GM19193 (cell line): ENCODE data around the gene FRMD4A.

Experiments used
- POLR2A ChIP-seq: IDR thresholded peaks from 4 replicates; pipeline ENCODE4 v1.6.1; 2011; ENCODE audit not compliant: insufficient read depth, insufficient read length; ENCODE audit errors: extremely low read depth

FRMD4A gene

DNA sequence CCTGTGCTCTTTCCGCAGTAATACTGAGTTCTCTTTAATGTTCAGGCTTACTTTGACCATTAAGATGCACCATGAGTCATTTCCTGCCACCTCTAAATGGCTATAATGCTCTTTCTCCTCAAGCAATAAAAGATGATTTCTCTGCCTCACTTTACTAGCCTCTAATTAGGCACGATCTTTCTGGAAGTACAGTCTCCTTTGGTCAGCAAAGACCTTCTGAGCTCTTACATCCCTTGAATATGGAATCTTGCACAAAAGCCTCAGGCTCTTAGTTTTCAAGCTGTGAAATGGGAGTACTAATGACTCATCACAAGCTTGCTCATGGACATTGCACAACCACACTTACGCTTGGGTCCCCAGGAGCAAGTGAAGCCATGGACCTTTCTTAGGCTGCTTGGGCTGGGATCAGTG, 85.9 kb downstream of the FRMD4A start:
- no peak for TF ChIP-seq POLR2A

DNA sequence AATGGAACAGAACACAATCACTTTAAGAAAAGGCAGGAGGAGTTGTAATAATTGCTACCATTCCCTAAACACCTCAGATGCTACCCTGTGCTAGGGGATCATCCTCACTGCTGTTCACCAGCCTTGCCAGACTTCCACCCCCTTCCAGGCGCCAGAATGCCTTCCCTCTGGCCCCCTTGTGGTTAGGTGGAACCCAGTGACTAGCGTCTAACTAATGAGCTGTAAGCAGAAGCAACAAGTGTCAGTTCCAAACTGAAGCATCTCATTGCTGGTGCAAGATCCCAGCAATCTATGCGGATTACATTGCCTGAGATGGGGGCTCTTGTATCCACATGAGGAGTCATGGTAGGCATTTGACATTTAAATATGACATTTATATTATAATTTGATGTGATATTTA, 86.6 kb downstream of the FRMD4A start:
- TF ChIP-seq POLR2A, result no peak

DNA sequence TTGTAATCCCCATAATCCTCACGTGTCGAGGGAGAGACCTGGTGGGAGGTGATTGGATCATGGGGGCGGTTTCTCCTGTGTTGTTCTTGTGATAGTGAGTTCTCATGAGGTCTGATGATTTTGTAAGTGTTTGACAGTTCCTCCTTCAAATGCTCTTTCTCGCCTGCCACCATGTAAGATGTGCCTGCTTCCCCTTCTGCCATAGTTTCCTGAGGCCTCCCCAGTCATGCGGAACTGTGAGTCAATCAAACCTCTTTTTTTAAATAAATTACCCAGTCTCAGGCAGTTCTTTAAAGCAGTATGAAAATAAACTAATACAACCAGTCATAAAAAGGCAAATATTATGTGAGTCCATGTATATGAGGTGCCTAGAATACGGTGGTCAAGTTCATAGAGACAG, 87.5 kb downstream of the FRMD4A start:
- TF ChIP-seq POLR2A, result no peak

DNA sequence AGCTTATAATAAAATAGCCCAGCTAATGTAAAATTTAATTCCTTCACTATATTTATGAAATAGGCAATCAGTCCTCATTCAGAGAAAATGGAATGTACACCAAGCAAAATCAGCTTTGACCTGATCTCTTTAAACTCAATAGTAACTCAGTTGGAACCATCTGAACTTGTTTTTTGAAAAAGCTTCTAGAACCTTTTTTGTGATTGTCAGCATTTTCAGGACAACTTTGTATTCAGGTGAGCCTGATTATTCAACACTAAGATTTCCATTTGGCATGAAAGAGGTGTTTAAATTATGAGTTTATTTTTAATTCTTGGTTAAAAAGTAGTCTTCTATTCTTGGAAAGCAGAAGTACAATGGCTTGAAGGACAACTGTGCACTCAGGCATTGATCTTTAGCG, 89.5 kb downstream of the FRMD4A start:
- TF ChIP-seq POLR2A, result no peak

DNA sequence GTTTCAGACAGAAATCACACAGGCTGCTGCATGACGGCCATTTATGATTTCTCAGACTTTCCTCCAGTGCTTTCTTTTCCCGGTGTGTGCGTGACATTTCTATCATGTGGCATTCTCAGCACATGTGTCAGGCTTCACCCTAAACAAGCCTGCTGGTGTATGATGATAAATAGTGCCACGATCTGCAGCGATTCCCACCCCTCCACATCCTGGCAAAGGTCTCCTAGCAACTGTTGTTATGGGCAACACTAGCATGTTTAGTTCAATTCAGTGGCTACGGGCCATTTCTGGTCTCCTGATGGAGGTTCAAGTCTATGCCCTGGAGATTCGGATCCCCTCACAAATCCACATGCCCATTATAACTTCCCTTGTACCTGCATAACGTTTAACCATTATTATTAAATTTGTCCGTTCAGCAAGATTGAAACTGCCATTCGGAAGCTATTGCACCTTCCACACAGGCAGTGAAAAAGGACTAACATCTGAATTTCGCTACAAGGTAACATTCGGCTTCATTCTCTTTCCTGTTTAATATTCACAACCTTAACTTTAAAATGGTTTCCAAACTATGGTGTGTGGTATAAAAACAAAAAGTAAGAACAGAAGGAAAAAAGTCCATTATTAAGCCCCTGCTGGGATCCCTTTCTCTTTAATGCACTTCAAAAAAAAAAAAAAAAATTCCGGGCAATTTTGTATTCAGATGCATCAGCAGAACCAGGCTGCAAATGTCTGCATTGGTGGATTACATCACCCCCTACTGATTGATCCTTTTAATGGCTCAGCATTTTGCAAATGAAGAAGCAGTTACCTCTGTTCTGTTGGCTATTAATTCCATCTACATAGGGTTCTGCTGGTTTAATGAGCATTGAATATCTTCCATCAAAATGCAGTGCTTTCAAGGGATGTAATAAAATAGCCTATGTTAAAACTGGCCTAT, 90.2 kb downstream of the FRMD4A start:
- no peak for TF ChIP-seq POLR2A

DNA sequence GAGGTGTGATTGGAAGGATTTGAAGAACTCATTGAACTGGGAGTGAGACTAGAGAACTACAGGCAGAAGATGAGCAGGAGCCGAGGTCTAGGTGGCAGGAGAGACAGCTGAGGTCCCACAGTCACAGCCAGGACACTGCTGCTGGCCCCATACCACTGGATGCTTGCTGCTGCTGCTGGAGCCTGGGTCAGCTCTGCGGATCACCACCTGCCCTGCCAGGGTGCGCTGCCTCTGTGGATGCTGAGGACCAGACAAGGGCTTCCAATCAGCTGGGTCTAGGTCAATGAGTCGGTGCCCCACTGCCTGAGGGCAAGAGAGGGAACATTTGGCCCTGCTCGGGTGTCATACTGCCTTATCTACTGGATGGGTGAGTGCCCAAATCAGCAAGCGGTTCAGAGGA, 94.4 kb downstream of the FRMD4A start:
- TF ChIP-seq POLR2A, result no peak

DNA sequence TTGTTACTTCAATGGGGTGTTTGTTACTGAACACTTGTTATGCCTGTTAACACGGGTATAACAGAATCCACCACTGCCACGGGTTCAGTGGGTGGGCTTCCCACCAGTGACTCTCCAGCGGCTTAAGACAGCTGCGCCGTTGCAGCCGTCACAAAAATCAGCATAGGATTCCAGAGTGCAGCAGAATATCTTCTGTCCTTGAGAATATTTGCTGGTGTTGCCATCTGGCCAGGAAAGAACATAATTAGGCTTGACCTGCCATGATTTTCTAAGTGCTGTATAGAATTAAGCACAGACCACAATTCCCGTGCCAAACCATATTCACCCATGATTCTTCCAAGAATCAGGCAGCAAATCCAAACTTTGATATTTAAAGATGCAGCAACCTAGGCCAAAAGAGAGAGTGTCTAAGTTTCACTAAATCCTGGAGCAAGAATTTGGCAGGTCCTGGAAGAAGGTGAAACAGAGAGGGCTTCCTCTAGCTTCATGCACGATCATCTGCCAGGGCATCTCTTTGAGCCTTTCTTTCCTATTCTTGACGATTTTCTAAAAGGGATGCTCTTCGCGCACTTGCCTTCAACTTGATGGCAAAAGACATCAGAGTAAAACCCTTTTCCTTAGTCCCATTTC, 95.0 kb downstream of the FRMD4A start:
- no peak for TF ChIP-seq POLR2A

DNA sequence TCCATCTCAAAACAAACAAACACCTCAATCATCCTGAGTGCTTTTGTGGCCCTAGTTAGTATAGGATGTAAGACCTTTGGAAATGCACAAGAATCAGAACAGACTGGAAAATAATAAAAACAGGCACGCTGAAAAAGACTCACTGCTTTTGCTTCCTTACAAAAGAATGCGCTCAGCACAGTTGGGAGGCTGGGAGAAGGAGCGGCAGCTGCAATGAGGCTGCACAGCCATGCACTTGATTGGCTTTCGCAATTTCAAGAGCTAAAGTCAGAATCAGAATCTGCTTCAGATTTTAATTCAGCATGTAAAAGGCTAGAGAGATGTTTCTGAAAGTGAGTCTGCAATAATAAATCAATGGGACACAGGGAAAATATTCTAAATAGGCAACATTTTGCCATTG, 97.2 kb downstream of the FRMD4A start:
- TF ChIP-seq POLR2A, result no peak

DNA sequence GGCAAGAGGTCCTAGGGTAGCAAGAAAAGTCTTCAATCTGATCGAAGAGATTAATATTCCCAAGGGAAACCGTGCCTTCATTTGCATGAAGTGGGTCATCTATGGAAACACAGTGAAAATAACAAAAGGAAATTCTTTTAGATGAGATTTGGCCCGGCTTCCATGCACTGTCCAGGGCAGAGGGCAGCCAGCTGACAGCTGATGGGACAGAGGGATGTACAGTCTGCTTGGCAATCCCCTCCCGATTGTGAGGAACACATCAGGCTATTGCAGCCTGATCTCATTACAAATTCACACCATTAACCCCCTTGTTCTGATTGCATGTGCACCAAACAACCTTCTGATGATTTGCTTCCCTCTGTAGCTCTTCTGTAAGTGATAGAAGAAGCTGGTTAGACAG, 105.3 kb downstream of the FRMD4A start:
- TF ChIP-seq POLR2A, result no peak

DNA sequence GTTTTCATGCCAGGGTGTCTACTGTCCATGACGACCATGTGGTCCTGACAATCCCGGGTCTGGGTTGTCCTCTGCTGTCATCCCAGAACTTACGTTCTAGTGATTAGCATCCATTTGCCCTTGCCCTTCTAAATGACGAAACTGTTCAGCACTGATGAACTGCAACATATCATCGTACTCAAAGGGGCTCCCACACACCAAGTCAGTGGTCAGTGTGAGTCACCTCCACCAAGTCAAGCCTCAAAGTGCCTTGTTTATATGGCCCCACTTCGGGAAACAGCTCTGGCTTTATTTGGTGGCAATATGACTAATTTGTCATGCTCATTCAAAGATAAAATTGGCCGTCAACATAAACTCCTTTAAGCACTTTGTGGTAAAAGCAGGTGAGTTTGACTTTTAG, 110.7 kb downstream of the FRMD4A start:
- no peak for TF ChIP-seq POLR2A

DNA sequence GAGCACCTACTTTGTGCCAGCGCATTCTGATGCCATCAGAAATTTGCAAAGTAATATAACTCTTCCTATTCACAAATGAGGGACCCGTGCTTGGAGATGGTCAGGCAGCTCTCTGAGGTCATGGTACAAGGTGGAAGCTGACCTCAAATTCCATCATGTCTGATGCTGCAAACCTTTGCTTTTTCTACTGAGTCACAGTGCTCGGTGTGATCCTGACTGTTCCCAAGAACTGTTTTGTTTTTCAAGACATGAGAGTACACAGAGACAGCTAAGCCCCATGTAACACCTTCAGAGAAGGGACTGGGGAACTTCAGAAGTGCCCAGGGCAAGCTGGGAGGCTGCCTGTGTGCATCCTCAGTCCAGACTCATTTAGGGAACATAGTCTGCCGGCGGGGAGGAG, 111.3 kb downstream of the FRMD4A start:
- TF ChIP-seq POLR2A, result no peak

DNA sequence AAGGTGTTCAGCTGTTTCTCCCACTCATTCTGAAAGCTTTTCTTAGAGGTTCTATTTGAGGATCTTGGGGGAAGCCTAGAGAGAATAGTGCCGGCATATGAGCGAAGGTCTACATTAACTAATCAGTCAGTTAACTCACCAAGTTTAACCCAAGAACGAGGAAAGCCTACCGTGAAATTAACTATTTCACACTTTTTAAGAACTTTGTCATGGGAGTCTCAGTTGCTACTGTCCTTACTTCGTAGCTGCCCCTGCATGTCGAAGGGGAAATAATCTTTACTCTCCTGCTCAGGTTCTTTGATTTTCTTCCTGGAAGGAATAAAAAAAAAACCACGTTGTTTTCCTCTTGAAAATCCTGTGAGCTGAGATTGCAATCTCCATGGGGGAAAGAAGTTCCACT, 115.1 kb downstream of the FRMD4A start:
- TF ChIP-seq POLR2A, result no peak

DNA sequence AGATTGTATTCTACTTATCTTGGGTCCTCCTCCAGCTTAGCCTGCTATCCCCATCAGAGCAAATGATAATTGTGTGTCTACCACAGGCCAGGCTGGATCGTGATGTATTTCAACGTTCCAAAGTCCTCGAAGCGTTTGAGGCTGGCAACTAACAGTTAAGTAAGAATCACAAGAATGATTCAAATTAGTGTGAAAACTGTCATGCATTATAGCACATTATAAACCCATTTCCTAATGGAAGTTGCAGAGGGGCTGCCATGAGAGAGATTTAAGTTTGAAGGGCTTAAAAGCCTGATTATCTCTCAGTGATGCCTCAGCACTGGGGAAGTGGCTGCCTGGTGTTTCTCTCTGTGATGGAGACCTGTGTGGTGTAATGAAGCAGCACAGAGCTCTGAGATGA, 119.1 kb downstream of the FRMD4A start:
- TF ChIP-seq POLR2A, result no peak

DNA sequence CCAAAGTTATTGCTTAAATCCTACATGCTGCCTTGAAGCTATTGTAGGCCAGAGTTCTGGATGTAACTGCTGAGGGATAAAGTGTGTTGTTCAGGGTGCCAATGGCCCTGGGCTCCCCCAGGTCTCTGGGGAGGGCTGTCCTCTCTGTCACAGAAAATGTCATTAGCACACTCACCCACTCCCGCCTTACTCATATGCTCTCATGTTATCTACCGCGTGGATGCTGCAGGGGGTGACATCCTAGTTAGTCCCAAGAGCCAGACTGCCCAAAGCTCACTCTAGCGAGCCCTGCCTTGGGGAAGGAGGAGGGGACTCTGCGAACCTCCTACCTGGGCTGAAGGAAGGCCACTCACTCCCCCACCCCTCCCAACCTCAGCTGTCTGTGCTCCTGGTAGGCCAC, 122.5 kb downstream of the FRMD4A start:
- TF ChIP-seq POLR2A, result no peak

DNA sequence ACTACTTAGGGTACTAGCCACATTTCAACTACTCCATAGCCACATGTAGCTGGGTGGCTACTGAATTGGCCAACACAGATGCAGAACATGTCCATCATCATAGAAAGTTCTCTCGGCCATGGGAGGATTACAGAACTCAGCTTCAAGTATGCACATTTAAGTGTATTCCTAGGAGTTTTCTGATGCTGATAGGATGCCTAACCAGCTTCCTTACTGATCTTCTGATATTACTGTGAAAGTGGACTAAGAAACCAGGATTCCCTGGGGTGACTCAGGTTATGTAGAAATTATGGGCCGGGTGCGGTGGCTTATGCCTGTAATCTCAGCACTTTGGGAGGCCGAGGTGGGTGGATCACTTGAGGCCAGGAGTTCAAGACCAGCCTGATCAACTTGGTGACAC, 125.5 kb downstream of the FRMD4A start:
- TF ChIP-seq POLR2A, result no peak
